PFSK-1 (cell line): ENCODE measurements around the gene IQGAP3.

Experiments used
- FOXP2 ChIP-seq: optimal IDR thresholded peaks from 2 replicates; pipeline ENCODE3; 2011; ENCODE audit warnings: borderline replicate concordance, control low read depth, inconsistent platforms; ENCODE audit not compliant: insufficient read depth; ENCODE audit errors: extremely low read length, extremely low read depth
- POLR2AphosphoS5 ChIP-seq: IDR thresholded peaks from 2 replicates; pipeline ENCODE4 v1.6.1; 2012; ENCODE audit warnings: low read depth, mild to moderate bottlenecking, control low read depth, low read length, moderate library complexity
- SIN3A ChIP-seq: IDR thresholded peaks from 2 replicates; pipeline ENCODE4 v1.6.1; 2012; ENCODE audit warnings: mild to moderate bottlenecking, low read length, moderate library complexity, borderline replicate concordance; ENCODE audit not compliant: insufficient read depth
- TAF1 ChIP-seq: IDR thresholded peaks from 2 replicates; pipeline ENCODE4 v1.6.1; 2012; ENCODE audit warnings: low read length, control low read depth, borderline replicate concordance; ENCODE audit not compliant: insufficient read depth
- TF ChIP-seq, protein P1 (sequence below), 2 experiments: IDR thresholded peaks; 2 replicates each; pipeline versions ENCODE4 v1.6.1 to v1.8.0; 2011 to 2012; ENCODE audit warnings: low read depth in 2 of 2, low read length in 2 of 2, control low read depth in 1 of 2, inconsistent platforms in 1 of 2, mild to moderate bottlenecking in 1 of 2, moderate library complexity in 1 of 2; ENCODE audit not compliant: insufficient read depth in 1 of 2

DNA sequence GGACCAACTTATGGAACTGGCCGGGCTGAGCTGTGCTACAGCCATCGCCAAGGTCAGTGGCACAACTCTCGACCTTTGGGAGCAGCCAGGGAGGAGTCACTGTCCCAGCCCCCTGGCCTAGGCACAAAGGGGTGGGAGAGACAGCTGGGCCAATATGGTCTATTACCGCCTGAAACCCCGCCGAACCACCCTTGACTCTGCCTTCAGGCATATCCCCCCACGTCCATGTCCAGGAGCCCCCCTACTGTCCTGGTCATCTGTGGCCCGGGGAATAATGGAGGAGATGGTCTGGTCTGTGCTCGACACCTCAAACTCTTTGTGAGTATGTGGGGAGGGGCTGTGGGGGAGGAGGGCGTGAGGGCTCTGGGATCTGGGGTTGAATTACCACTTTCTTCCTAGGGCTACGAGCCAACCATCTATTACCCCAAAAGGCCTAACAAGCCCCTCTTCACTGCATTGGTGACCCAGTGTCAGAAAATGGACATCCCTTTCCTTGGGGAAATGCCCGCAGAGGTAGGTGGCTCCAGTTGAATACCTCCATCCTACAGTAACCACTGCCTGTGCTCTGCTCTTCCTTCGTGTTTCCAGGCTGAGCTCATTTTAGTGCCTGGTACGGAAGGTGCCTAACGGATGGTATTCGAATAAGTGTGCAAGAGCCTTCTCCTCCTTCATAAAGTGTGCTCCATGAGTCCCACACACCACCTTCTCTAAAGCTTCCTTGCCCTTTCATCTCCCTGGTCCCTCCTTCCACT, 20.0 kb upstream of the IQGAP3 start:
- TF ChIP-seq TAF1: no peak
- TF ChIP-seq, protein P1, sequence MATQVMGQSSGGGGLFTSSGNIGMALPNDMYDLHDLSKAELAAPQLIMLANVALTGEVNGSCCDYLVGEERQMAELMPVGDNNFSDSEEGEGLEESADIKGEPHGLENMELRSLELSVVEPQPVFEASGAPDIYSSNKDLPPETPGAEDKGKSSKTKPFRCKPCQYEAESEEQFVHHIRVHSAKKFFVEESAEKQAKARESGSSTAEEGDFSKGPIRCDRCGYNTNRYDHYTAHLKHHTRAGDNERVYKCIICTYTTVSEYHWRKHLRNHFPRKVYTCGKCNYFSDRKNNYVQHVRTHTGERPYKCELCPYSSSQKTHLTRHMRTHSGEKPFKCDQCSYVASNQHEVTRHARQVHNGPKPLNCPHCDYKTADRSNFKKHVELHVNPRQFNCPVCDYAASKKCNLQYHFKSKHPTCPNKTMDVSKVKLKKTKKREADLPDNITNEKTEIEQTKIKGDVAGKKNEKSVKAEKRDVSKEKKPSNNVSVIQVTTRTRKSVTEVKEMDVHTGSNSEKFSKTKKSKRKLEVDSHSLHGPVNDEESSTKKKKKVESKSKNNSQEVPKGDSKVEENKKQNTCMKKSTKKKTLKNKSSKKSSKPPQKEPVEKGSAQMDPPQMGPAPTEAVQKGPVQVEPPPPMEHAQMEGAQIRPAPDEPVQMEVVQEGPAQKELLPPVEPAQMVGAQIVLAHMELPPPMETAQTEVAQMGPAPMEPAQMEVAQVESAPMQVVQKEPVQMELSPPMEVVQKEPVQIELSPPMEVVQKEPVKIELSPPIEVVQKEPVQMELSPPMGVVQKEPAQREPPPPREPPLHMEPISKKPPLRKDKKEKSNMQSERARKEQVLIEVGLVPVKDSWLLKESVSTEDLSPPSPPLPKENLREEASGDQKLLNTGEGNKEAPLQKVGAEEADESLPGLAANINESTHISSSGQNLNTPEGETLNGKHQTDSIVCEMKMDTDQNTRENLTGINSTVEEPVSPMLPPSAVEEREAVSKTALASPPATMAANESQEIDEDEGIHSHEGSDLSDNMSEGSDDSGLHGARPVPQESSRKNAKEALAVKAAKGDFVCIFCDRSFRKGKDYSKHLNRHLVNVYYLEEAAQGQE (IDR thresholded peaks at IDR 0.05; ENCODE audit: insufficient read depth in 1 of 2, low read depth in 2 of 2, low read length in 2 of 2): no peak
- peak; percentile 47; the same call in 1 of the 2 replicates for TF ChIP-seq POLR2AphosphoS5
- TF ChIP-seq FOXP2: no peak
- TF ChIP-seq SIN3A: no peak
